VCaP (cell line): ENCODE data around the gene SMC4.
A peak's percentile ranks its signal among the peaks of the same experiment; 100 is the strongest.

Experiments
- H3K27ac ChIP-seq: fragments of 450-650 bp; 2 replicates; pipeline ENCODE4 v1.5.1; 2017
- CTCF ChIP-seq: fragments of 450-650 bp; conservative IDR thresholded peaks from 2 replicates; pipeline ENCODE4 v1.5.1; 2017; ENCODE audit warnings: mild to moderate bottlenecking, moderate library complexity

SMC4 gene

GRCh38 chr3:160398820-160399124 is 678 bp upstream of the SMC4 start:
- TF ChIP-seq CTCF = no peak
- peak overlapping the region; percentile 96 for H3K27ac ChIP-seq

GRCh38 chr3:160400030-160400701 is 716 bp downstream of the SMC4 start:
- peak overlapping the region; percentile 96 for H3K27ac ChIP-seq
- no peak for TF ChIP-seq CTCF

GRCh38 chr3:160400702-160401150 is 1.3 kb downstream of the SMC4 start:
- peak overlapping the region; percentile 96 for H3K27ac ChIP-seq
- TF ChIP-seq CTCF = no peak

GRCh38 chr3:160401291-160402095 is 2.0 kb downstream of the SMC4 start:
- TF ChIP-seq CTCF = no peak

GRCh38 chr3:160402221-160403027 is 3.0 kb downstream of the SMC4 start:
- H3K27ac ChIP-seq = peak overlapping the region; percentile 96
- TF ChIP-seq CTCF = no peak

More at GRCh38 chr3:160401291-160402095, 2.0 kb downstream of the SMC4 start:
- peak overlapping the region; percentile 96 for H3K27ac ChIP-seq

GRCh38 chr3:160403028-160403545 is 3.6 kb downstream of the SMC4 start:
- H3K27ac ChIP-seq = peak overlapping the region; percentile 96

More at GRCh38 chr3:160403028-160403545, 3.6 kb downstream of the SMC4 start:
- no peak for TF ChIP-seq CTCF
